Body of pancreas (tissue), 4 donors: ENCODE results near the gene GLT8D2.

Source experiments
- CTCF ChIP-seq, 7 experiments: fragments of 450-650 bp in 4 of 7; fragments of 200-600 bp in 3 of 7; sonication (generic) in 3 of 7; IDR thresholded peaks; one replicate each; pipeline ENCODE4 v1.5.1; 2016 to 2019; ENCODE audit warnings: antibody characterized with exemption in 7 of 7
- POLR2A ChIP-seq, 3 donors: fragments of 450-650 bp; IDR thresholded peaks; one replicate each; pipeline ENCODE4 v1.6.1; 2016; ENCODE audit warnings: antibody characterized with exemption in 3 of 3, mild to moderate bottlenecking in 2 of 3

DNA sequence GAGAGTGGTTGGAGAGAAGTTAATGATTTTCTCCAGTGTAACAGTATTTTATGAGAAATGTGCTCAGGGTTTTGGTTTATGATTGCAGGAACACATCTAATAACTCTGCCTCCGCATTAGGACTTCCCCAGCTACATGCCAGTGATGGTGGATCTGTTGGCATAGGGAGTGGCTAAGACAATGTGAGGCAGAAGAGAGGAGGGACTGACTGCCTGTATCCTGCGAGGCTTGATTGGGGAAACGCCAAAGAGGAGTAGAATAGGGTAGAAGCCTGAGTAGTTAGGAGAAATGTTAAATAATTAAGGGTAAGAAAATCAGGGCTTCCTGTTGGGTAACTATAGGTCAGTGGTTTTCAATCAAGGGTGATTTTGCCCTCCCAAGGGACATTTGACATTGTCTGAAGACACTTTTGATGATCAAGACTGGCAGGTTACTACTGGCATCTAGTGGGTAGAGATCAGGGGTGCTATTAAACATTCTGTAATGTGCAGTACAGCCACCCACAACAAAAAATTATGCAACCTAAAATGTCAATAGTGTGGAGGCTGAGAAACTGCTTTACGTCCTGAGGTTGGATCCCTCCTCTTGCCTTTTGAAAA lies 71.5 kb downstream of the GLT8D2 start:
- TF ChIP-seq POLR2A (IDR thresholded peaks at IDR 0.05) (no peak), CTCF (IDR thresholded peaks at IDR 0.05) (no peak)
